HEK293 (cell line): Measurements from ENCODE around the gene SCGB1C1.
"Not testable (repeated sequence)": the region's sequence is repeated elsewhere in the genome, so short reads cannot be mapped to it uniquely, and the experiment has no call there.

Experiments
- CTCF ChIA-PET: fragments of 350-600 bp; formaldehyde crosslinking; extraction: SDS; loops from one replicate; lab custom pipeline; 2021; ENCODE audit warnings: antibody characterized with exemption; lab: Yijun Ruan, JAX
- POLR2A ChIA-PET: fragments of 300-600 bp; formaldehyde crosslinking; extraction: SDS; loops from one replicate; lab custom pipeline; 2020; ENCODE audit warnings: antibody characterized with exemption, inconsistent platforms; lab: Yijun Ruan, JAX
- H3K27ac ChIP-seq: fragments of 200-500 bp; sonication (Bioruptor generic); 2 replicates; pipeline ENCODE4 v1.5.1; 2014; ENCODE audit warnings: low read depth, low read length, control low read depth, inconsistent platforms; ENCODE audit errors: extremely low read depth
- H3K36me3 ChIP-seq, 2 experiments: fragments of 200-500 bp in 1 of 2; sonication (Bioruptor generic) in 1 of 2; 1 replicate in 1 of 2; 2 replicates in 1 of 2; pipeline ENCODE4 v1.5.1; 2014 to 2017; ENCODE audit warnings: inconsistent platforms in 2 of 2, low read length in 2 of 2; ENCODE audit not compliant: control insufficient read depth in 2 of 2, insufficient read depth in 1 of 2
- H3K4me1 ChIP-seq: fragments of 200-500 bp; sonication (Bioruptor generic); 2 replicates; pipeline ENCODE4 v1.5.1; 2014; ENCODE audit warnings: mild to moderate bottlenecking, low read length, inconsistent platforms; ENCODE audit not compliant: control insufficient read depth, insufficient read depth
- H3K4me3 ChIP-seq: 2 replicates; pipeline ENCODE4 v1.5.1; 2011; ENCODE audit warnings: low read depth, mild to moderate bottlenecking, control low read depth, low read length, moderate library complexity
- H3K9me3 ChIP-seq: fragments of 200-500 bp; sonication (Bioruptor generic); 2 replicates; pipeline ENCODE4 v1.5.1; 2014; ENCODE audit warnings: low read depth, low read length, inconsistent platforms; ENCODE audit not compliant: control insufficient read depth, insufficient read depth
- GLIS1 ChIP-seq: fragments of 450-650 bp; formaldehyde crosslinking; IDR thresholded peaks from 2 replicates; pipeline ENCODE4 v1.5.1; 2016; ENCODE audit warnings: missing biosample characterization, missing genetic modification characterization
- ZNF654 ChIP-seq: fragments of 450-650 bp; formaldehyde crosslinking; IDR thresholded peaks from 2 replicates; pipeline ENCODE4 v1.5.1; 2016; ENCODE audit warnings: low read depth, missing biosample characterization, missing genetic modification characterization

SCGB1C1 gene

DNA sequence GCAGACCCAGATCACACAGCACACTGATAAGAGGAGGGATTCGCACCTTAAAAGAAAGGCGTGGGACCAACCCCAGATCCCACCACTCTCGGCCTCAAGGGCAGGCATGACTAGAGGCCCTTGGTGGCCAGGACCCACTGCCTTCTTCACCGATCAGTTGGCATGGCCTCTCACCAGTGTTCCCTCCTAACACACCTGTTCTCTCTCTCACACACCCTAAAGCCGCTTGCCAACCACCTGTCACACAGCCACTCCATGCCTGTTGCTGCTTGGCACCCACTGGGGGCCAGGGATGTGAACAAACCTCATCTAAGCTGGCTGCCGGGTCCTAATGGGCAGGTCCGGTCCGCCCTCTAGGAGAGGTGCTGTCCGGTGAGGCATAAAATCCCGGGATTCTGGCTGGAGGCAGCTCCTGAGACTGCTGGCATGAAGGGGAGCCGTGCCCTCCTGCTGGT is at the start of gene SCGB1C1:
Gene SCGB1C1 (plus strand): TSS at position 405 of the 455 bp plus-strand sequence. CDS start 22 bp downstream, at position 427.
- H3K27ac ChIP-seq, H3K4me1 ChIP-seq, H3K9me3 ChIP-seq, H3K4me3 ChIP-seq, POLR2A ChIA-PET, H3K36me3 ChIP-seq: not testable (repeated sequence)
- CTCF ChIA-PET: interaction anchor here (1.1 kb wide), 1 partner anchor 58 kb away, joined by 4 read pairs; no protein-coding TSS in a partner anchor

DNA sequence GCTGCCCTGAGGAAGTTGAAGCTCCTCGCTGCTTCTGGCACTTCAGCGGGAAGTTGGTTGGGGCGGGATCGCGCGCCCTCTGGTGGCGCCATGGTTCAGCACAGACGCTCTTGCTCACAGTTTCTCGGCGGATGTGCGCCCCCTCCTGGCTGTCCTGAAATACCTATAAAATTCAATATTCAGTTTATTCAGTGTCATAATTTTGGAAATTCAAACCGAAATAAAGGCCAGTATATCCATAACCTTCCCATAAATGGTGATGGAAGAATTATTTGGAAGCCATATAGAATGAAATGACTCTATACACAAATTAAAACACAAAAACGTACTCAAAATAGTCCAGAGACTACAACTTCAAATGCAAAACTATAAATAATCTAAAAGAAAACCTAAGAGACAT is 12.6 kb upstream of the SCGB1C1 start:
- H3K27ac ChIP-seq, CTCF ChIA-PET, H3K36me3 ChIP-seq, H3K9me3 ChIP-seq, POLR2A ChIA-PET, H3K4me1 ChIP-seq, H3K4me3 ChIP-seq: not testable (repeated sequence)

DNA sequence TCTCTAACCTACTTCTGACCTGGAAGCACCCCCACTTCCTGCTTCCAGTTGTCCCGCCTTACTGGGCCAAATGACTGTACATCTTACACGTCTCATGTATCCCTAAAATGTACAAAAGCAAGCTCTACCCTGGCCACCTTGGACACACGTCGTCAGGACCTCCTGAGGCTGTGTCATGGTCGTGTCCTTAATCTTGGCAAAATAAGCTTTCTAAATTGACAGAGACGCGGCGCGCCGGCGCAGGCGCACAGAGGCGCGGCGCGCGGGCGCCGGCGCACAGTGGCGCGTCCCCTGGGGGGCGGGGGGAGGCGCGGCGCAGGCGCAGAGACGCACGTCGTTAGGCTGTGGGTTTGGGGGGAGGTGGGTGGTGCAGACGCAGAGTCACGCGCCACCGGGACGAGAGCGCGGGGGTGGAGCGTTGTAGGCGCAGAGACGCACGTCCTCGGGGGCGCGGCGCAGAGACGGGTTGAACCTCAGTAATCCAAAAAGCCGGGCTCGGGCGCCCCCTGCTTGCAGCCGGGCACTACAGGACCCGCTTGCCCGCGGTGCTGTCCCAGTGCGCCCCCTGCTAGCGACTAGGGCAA is 3.6 kb upstream of the SCGB1C1 start:
- H3K4me1 ChIP-seq, H3K27ac ChIP-seq, H3K36me3 ChIP-seq, H3K9me3 ChIP-seq, H3K4me3 ChIP-seq, CTCF ChIA-PET, POLR2A ChIA-PET: not testable (repeated sequence)

DNA sequence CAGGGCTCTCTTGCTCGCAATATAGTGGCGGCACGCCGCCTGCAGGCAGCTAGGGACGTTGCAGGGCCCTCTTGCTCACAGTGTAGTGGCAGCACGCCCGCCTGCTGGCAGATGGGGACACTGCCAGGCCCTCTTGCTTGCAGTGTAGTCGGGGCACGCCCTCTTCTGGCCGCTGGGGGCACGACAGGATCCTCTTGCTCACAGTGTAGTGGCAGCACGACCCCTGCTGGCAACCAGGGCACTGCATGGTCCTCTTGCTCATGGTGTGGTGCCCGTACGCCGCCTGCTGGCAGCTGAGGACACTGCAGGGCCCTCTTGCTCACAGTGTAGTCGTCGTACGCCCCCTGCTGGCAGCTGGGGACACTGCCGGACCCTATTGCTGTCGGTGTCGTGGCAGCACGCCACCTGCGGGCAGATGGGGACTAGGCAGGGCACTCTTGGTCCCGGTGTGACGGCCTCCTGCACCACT is 3.0 kb upstream of the SCGB1C1 start:
- H3K36me3 ChIP-seq, CTCF ChIA-PET, H3K9me3 ChIP-seq, POLR2A ChIA-PET, H3K4me3 ChIP-seq, H3K4me1 ChIP-seq, H3K27ac ChIP-seq: not testable (repeated sequence)

DNA sequence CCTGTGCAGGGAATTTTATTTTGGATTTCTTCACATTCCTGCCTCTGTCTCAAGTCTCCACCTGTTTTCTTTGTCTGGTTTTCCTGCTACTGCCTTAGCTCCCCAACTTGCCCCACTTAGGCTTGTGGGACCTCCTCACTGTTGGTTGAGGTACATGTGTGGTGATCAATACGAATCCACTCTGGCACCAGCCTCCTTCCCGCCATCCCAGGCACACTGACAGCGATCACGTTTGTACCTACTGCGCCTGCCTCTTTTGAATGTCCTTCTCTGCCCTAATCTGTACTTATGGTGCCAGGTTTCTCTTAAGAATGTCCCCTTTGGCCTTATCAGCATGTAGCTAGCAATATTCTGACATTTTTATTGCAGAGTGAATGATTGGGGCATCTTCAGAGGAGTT is 2.3 kb upstream of the SCGB1C1 start:
- H3K36me3 ChIP-seq, POLR2A ChIA-PET, H3K4me1 ChIP-seq, CTCF ChIA-PET, H3K9me3 ChIP-seq, H3K4me3 ChIP-seq, H3K27ac ChIP-seq: not testable (repeated sequence)

DNA sequence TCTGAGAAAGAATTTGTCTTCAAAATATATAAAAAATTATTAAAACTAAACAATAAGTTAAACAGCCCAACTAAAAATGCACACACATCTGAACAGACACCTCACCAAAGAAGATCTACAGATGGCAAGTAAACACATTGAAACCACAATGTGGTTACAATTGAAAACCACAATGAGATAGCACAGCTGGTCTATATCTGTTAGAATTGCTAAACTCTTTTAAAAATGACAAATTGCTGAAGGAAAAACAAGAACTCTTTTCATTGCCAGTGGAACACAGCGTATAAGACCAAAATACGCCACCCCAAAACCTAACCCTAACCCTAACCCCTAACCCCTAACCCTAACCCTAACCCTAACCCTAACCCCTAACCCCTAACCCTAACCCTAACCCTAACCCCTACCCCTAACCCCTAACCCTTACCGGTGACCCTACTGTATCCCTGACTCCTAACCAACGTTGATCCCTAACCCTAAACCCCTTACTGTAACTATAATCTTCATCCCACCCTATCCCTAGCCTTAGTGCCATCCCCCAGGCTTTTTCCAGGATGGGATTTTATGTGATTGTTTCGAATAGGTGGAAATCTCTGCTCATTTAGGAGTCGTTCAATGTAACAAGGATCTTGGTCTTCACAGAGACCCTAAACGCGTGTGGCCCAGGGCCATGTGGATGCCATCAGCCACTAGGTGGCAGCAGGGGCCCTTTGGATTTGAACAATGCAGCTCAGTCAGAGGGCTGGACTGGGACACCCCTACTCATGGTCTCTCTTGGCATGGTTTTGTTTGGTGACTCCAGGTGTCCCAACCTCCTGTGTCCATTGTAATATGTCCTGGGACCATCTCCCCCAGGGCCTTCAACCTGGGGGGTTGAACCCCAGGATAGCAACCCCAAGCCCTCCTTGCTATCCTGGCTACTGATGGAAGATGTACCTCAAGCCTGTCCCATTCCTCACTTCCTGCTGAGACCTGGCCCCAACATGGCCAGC is 1.1 kb upstream of the SCGB1C1 start:
- H3K36me3 ChIP-seq, H3K9me3 ChIP-seq, H3K27ac ChIP-seq, POLR2A ChIA-PET, H3K4me3 ChIP-seq, H3K4me1 ChIP-seq: not testable (repeated sequence)
- CTCF ChIA-PET: interaction anchor here (1.1 kb wide), 1 partner anchor 59 kb away, joined by 4 read pairs; no protein-coding TSS in a partner anchor
- TF ChIP-seq ZNF654: 0 out of 2 replicates have a peak, but pooled peaks have one; percentile 22
- TF ChIP-seq GLIS1: peak; percentile 69

DNA sequence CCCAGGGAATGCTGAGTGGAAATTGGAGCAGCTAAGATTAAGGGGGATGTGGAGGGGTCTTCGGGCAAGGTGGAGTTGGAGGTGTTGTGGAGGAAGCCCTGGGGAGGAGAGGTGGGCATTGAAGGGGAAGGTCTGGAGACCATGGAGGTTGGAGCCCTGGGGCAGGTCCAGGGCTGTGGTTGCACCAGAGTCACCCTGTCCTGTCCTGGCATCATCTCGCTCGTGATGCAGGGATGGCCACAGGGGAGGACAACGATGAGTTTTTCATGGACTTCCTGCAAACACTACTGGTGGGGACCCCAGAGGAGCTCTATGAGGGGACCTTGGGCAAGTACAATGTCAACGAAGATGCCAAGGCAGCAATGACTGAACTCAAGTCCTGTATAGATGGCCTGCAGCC is 603 bp downstream of the SCGB1C1 start:
- H3K4me1 ChIP-seq, CTCF ChIA-PET, POLR2A ChIA-PET, H3K27ac ChIP-seq, H3K36me3 ChIP-seq, H3K4me3 ChIP-seq, H3K9me3 ChIP-seq: not testable (repeated sequence)
